G401 (cell line): ENCODE data around the gene PNMT. TPM values are rescaled to one million over a fixed set of nuclear protein-coding genes. Genes with fewer than 3 reads are reported as not detected.

Experiments used
- DNase-seq: peaks from one replicate; pipeline ENCODE4 v3.0.0-alpha.2; 2015; ENCODE audit warnings: low spot score
- in situ Hi-C: cut with HindIII; loops from 2 replicates; pipeline ENCODE4 v1.10.0; 2016; ENCODE audit warnings: low sequenced_read_pairs, mixed read lengths
- total RNA-seq: library from RNA; depleted of rRNA; stranded (reverse); fragments of >200 nt; shearing (Covaris generic); gene quantifications from 2 replicates; pipeline ENCODE4 v1.2.3, GENCODE V29; 2014

The PNMT gene
- total RNA-seq, 1 experiment from 2014 or later = not detected

DNA sequence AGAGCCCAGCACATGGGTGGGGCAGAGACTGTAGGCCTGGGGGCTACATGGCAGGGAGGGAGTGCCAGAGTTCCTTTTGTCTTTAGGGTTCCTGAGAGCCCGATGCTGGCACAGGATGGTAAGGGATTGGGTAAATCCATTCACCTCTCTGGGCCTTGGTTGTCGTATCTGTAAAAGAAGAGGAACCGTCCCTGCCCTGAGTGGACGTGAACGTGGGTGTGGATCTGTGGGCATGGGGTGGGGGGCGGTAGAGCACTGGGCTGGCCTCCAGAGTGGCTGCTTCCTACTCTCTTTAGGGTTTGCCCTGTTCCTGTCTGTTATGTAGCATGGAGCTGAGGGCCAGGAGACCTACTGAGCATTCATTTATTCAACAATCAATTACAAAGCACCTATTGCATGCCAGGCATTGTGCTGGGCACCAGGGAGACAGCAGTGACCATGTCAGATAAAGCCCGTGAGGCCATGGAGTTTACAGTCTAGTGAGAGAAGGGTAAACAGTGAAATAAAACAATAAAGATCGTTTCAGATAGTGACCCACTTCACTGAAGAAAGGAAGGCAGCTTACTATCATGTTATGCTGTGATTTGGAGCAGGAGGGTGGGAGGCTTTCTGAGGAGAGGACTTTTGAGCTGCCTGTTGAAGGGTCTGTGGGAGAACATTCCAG is 16.2 kb upstream of the PNMT start:
- in situ Hi-C loops = no loop called here
- no peak for DNase-seq

DNA sequence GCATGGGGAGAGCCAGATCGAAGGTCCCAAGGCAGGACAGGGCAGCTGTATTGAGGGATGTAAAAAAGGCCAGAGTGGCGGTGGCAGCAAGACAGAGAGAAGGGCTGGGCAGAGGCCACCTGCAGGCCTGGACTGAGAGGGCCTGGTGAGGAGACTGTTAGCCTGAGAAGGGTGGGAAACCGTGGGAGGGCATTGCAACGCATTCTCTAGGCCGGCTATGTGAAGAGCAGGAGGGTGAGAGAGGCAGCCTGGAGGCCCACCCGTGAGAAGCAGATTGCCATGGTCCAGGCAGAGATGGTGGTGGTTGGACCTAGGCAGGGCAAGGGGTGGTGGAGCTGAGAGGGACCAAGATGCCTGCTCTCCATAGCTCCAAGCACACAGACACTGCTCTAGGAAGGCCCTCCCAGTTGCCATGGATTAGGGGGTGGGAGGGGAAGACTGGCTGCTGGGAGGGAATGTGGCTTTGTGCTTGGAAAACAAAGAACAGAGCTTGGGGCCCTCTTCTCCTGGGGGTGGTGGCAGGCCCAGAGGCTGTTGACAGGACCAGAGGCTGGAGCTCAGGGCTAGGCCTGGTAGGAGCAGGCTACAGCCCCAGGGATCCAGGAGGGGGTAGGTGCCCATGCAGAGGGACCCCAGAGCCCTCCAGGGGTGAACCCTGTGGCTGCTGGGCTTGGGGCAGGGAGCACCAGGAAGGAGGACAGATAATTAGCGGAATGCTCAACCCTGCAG is 15.5 kb upstream of the PNMT start:
- in situ Hi-C loops = no loop called here
- DNase-seq = peak; percentile 35

- in situ Hi-C loops = no loop called here
- DNase-seq = no peak
Observed at GRCh38 chr17:39653316-39653661, 15.0 kb upstream of the PNMT start.

DNA sequence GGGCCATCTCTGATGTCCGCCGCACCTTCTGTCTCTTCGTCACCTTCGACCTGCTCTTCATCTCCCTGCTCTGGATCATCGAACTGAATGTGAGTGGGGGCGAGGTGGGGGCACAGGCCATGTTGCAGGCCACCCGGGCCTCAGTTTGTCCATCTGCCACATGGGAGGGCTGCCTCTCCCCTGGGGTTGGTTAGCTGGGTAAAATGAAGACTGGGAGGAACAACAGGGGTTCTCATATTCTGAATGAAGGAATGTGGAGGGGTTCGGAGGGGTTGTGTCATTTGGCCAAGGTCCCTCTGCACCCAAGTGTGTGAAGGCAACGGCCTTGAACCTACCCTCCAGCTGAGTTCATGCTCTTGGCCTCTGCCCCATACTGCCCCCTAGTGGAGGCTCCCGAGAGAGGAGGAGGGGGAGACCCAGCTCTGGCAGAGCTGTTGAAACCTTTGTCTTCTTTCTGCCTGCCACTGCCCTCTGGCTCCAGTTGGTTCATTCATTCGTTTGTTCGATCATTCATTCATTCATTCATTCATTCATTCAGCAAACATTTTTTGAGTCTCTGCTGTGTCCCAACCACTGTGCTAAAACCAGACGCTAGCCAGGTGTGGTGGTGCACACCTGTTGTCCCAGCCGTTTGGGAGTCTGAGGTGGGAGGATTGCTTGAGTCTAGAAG is 14.5 kb upstream of the PNMT start:
- in situ Hi-C loops = no loop called here
- peak; percentile 45 for DNase-seq

GRCh38 chr17:39655105-39655504 is 13.1 kb upstream of the PNMT start:
- DNase-seq = no peak
- in situ Hi-C loops = no loop called here

DNA sequence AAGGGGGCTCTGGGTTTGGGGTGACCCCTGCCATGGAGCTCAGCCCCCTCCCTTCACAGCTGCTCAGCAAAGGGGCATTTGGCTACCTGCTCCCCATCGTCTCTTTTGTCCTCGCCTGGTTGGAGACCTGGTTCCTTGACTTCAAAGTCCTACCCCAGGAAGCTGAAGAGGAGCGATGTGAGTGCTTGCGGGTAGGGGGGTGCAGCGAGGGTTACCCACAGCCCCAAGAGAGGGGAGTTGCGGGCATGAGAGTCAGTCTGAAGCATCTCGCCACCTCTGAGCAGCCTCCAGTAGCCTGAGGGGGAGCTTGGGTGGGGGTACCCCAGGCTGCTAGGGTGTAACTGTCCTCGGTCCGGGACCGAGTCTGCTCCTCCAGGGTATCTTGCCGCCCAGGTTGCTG is 9.9 kb upstream of the PNMT start:
- no peak for DNase-seq
- in situ Hi-C loops = no loop called here

- DNase-seq = no peak
- in situ Hi-C loops = no loop called here
Observed at GRCh38 chr17:39658760-39659159, 9.5 kb upstream of the PNMT start.

DNA sequence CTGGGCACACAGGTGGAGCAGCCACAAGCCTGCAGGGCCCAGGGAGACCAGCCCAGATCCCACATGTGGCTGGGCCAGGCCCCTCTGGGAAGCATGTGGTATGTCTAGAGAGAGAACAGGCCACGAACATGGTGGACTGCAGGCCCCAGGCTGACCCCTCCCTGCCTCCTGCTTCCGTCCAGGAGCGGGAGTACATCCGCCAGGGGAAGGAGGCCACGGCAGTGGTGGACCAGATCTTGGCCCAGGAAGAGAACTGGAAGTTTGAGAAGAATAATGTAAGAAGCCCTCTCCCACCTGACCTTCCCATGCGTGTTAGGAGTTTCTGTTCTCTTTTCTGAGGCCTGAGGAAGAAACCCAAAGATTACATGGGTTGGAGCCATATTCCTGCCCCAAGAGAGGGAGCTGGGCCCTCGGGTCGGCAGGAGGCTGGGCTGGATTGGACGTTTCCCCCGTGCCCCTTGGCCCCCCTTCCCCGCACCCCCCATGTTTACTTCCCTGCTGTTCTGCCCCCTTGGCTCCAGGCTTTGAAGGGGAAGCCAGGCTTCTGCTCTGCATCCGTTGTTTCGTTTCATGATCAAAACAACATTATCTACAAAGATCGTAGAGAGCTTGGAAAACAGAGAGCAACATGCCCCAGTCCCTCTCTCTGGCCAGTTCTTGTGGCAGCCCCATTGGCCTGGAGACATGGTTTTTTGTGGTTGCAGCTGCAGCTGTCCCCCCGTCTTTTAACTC is 8.8 kb upstream of the PNMT start:
- DNase-seq = no peak
- in situ Hi-C loops = no loop called here

GRCh38 chr17:39660011-39660360 is 8.3 kb upstream of the PNMT start:
- no peak for DNase-seq
- in situ Hi-C loops = no loop called here

DNA sequence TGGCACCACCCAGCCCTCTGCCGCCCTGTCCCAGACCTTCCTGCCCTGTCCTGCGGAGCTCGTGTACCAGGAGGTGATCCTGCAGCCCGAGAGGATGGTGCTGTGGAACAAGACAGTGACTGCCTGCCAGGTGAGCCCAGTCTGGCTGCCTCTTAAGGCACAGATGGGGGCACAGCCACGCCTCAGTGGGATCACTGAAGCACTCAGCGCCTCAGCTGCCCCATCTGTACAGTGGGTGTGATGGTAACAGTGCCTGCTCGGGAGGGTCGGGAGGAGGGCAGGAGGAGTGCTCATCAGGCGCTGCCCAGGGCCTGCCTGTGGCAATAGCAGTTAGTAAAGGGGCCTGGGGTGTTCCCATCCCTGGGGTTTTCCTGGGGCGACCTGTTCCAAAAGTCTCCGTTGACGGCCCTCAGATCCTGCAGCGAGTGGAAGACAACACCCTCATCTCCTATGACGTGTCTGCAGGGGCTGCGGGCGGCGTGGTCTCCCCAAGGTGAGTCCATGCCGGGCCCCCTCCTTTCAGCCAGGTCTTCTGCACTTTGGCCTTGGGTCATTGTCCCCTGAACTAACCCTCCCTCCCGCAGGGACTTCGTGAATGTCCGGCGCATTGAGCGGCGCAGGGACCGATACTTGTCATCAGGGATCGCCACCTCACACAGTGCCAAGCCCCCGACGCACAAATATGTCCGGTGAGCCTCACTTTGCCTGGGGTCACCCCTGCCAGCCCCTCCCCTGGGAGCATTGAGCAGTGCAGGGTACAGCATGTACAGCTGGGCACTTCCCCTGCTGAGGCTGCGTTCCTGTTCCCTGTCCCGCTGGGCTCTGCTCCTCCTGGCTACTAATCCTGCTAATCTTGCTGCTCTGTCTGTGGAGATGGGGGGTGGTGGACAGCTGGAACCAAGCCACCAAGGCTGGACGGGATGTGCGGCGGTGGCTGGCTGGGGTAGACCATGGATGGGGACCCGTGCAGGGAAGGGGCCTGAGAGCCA is 7.6 kb upstream of the PNMT start:
- in situ Hi-C loops = no loop called here
- no peak for DNase-seq

DNA sequence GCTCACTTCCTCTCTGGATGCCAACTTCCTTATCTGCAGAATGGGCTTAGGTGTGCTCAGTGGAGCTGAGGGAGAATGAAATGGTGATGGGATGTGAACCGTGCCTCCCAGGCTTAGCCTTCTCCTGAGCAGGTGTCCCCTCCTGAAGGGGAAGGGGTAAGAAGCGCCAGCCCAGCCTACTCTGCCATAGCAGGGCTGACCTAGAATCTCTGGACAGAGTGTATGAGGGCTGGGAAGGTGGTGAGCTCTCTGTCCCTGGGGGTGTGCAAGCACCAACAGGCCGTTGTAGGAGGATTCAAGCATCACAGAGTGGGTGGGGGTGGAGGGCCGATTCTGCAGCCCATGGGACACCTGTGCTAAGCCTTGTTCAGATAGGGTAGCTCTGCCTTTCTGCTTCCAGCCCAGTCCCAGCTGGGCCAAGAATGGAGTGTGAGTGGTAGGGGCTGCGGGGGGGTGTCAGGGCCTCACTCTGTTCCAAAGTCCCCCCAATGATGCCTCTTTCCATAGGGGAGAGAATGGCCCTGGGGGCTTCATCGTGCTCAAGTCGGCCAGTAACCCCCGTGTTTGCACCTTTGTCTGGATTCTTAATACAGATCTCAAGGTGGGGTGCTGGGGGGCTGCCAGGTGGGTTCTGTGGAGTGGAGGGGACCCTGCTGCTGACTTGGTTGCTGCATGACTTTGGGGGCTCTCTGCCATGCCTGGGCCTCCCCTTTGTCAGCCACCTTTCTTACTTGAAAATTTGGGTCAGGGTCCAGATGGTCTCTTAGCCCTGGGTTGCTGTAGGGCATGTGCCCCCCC is 6.3 kb upstream of the PNMT start:
- no peak for DNase-seq
- in situ Hi-C loops = no loop called here

DNA sequence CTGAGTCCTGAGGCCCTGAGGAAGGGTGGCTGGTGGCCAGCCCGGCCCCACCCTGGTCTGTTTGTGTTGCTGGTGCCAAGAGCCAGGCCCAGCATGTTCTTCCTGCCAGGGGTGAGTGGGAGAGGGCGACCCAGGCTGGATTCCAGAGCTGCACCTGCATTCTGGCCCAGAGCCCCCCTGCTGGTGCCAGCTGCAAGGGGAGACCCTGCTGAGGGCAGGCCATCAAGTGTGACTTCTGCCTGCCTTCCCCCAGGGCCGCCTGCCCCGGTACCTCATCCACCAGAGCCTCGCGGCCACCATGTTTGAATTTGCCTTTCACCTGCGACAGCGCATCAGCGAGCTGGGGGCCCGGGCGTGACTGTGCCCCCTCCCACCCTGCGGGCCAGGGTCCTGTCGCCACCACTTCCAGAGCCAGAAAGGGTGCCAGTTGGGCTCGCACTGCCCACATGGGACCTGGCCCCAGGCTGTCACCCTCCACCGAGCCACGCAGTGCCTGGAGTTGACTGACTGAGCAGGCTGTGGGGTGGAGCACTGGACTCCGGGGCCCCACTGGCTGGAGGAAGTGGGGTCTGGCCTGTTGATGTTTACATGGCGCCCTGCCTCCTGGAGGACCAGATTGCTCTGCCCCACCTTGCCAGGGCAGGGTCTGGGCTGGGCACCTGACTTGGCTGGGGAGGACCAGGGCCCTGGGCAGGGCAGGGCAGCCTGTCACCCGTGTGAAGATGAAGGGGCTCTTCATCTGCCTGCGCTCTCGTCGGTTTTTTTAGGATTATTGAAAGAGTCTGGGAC is 5.5 kb upstream of the PNMT start:
- in situ Hi-C loops = no loop called here
- DNase-seq = no peak

DNA sequence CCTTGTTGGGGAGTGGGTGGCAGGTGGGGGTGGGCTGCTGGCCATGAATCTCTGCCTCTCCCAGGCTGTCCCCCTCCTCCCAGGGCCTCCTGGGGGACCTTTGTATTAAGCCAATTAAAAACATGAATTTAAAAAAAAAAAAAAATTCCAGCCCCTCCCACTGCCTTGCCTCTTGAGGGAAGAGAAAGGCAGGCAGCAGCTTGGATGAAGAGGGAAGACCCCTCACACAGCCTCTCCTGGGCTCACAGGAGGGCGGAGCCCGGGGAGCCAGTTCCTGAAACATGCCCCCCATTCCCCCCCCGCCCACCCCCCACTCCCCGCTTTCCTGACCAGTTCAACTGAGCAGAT is 4.9 kb upstream of the PNMT start:
- in situ Hi-C loops = no loop called here
- no peak for DNase-seq

DNA sequence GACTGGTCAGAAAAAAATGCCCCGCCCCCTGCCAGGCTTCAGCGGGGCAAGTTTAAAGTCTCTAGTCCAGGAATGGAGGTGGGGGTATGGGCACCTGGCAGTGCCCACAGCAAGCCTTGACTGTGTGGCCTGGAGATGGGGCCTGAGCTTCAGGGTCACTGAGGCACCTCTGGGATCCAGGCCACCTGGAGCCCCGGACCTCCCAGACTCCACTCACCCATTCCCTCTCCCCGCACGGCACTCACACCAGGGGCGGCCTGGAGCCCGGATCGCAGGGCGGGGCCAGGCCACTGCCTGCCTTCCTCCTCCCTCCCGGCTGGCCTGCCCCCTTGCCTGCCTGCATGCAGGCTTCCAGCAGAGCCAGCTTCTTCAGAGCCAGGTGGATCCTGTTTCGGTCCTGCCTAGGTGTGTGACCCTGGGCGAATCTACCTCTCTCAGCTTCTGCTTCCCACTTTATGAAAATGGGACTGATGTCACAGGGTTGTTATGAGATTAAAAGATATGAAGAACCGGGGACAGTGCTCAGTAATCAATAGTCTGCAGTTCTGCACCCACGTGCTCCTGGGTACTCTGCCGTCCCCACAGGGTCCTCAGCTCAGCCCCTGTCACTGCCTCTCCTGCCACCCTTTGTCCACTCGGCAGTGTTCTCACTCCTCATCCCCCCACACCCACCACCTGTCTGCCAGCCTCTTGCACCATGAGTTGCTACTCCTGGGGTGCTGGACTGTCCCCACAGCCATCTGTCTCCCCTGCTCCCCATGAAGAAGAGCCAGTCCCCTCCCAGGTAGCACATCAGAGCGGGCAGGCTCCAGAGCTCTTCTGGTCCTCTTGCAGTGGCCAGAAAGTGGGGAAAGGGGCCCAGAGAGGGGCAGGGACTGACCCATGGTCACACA is 4.3 kb upstream of the PNMT start:
- no peak for DNase-seq
- in situ Hi-C loops = no loop called here

GRCh38 chr17:39664581-39665561 is 3.4 kb upstream of the PNMT start, which contains the start of gene TCAP:
Gene TCAP (plus strand): TSS chr17:39665349. CDS start chr17:39665360, 11 bp downstream.
- in situ Hi-C loops = no loop called here
- DNase-seq = no peak
